ENCODE data around the gene FRK. TPM values are rescaled to one million over a fixed set of nuclear protein-coding genes. Genes with fewer than 3 reads are reported as not detected.

The FRK gene
- total RNA-seq, 1 donor from 2014 or later: 1.6 TPM

DNA sequence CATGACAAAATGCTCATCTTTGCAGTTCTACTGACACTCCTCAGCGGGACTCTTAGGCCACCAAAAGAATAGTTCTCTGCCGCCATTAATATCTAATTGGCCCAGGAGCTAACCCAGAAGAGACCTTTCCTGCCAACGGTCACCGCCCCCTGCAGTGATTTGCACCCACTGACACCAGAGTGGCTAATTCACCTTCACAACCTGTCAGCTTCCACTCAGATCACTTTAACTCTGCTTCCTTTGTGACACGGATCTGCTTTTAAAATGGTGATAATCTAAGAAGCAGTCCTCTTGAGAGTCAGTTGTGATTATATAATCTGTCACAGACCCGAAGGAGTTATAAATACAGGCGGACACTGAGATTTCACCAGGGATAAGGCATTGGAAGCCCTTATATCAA lies 172.8 kb downstream of the FRK start:
- Histone ChIP-seq H3K27ac (ENCODE audit: low read depth, low read length) (no peak overlapping the region), H3K9ac (ENCODE audit: low read depth in 1 of 3, low read length in 3 of 3) (no peak overlapping the region), H3K9me3 (ENCODE audit: control insufficient read depth in 3 of 3, low read length in 3 of 3) (no peaks in the 10 kb centered on the region), H3K27me3 (ENCODE audit: control insufficient read depth in 3 of 3, insufficient read depth in 3 of 3, low read length in 3 of 3) (no peaks in the 10 kb centered on the region), H3K4me1 (ENCODE audit: control insufficient read depth in 3 of 3, insufficient read depth in 3 of 3, low read length in 3 of 3) (no peaks in the 10 kb centered on the region), H3K36me3 (ENCODE audit: control insufficient read depth in 3 of 3, insufficient read depth in 3 of 3, low read length in 3 of 3) (no peaks in the 10 kb centered on the region), H3K4me3 (ENCODE audit: low read length in 3 of 3) (no peak overlapping the region)

DNA sequence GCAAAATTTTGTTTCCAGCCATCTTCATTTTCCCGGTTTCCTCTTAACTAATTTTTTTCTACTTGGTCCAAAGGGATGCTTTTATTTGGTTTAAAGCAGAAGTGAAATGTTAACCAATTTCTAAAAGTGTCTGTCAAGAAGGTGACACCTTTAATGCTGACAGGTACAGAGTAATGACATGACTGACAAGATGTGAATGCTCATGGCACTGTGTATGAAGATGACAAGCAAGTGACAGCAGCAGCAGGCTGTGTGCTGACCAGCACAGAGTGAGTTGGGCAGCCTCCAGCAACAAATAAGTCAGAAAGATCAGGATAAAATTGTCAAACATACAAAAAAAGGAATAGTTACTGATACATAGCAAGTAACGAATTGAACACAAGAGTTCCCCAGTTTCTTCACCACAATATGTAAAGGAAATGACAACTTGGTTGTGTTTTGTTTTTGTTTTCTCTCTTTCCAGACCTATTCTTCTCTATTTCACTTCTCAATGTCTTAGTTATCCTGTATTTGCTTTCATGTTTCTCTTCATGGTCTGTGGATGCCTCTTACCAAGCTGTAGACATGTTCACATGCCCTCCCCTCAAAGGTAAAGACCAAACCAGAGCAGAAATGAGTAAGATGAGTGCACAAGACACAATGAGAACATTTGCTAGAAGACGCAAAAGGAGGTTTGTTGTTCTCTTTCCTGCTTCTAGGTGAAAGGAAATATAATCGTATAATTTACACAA lies 174.9 kb downstream of the FRK start:
- H3K36me3 ChIP-seq (ENCODE audit: control insufficient read depth in 3 of 3, insufficient read depth in 3 of 3, low read length in 3 of 3): no peaks in the 10 kb centered on the region
- no peaks in the 10 kb centered on the region for H3K9me3 ChIP-seq (ENCODE audit: control insufficient read depth in 3 of 3, low read length in 3 of 3)

DNA sequence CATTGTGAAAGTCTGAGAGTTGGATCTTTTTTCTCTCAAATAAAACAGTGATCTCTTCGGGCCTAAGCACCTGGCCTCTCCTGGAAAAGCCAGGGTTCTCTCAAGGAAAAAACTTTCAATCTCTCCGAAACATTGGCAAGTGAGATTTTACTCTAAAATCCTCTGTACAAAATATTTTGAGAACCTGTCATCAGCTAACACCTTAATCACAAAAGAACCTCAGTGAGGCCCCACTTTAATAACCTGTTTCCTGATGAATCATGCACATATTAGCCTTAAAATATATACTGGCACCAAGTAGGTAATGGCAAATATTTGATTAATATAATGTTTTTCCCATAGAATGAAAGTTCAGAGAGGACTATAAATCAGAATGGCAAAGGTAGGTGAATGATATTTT lies 177.9 kb downstream of the FRK start:
- Histone ChIP-seq H3K4me1 (ENCODE audit: control insufficient read depth in 3 of 3, insufficient read depth in 3 of 3, low read length in 3 of 3) (no peaks in the 10 kb centered on the region), H3K27me3 (ENCODE audit: control insufficient read depth in 3 of 3, insufficient read depth in 3 of 3, low read length in 3 of 3) (peaks cover 0 to 5% (median 0%) of the 10 kb centered on the region in 3 donors), H3K9me3 (ENCODE audit: control insufficient read depth in 3 of 3, low read length in 3 of 3) (no peaks in the 10 kb centered on the region), H3K9ac (ENCODE audit: low read depth in 1 of 3, low read length in 3 of 3) (no peak overlapping the region), H3K4me3 (ENCODE audit: low read length in 3 of 3) (no peak overlapping the region), H3K36me3 (ENCODE audit: control insufficient read depth in 3 of 3, insufficient read depth in 3 of 3, low read length in 3 of 3) (no peaks in the 10 kb centered on the region), H3K27ac (ENCODE audit: low read depth, low read length) (no peak overlapping the region)

More for the DNA sequence above, 174.9 kb downstream of the FRK start:
- no peak overlapping the region for H3K9ac ChIP-seq (ENCODE audit: low read depth in 1 of 3, low read length in 3 of 3)
- H3K27me3 ChIP-seq (ENCODE audit: control insufficient read depth in 3 of 3, insufficient read depth in 3 of 3, low read length in 3 of 3): no peaks in the 10 kb centered on the region
- no peaks in the 10 kb centered on the region for H3K4me1 ChIP-seq (ENCODE audit: control insufficient read depth in 3 of 3, insufficient read depth in 3 of 3, low read length in 3 of 3)
- no peak overlapping the region for H3K4me3 ChIP-seq (ENCODE audit: low read length in 3 of 3)
- no peak overlapping the region for H3K27ac ChIP-seq (ENCODE audit: low read depth, low read length)

DNA sequence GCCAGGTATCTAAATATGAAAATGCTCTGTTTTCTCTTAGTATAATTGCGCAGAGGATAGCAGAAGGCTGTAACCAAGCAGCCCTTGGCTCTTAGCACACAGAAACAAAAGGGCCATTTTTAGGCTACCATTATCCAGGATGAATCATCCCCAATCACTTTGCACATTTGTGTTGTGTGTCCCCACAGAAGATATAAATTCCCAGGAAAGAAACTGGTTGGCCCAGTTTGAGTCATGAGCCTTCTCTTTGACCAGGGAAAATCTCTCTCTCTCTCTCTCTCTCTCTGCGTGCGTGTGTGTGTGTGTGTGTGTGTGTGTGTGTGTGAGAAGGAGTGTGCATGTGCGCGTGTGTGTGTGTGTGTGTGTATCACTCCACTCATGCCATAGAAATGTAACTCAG lies 178.5 kb downstream of the FRK start:
- Histone ChIP-seq H3K9me3 (ENCODE audit: control insufficient read depth in 3 of 3, low read length in 3 of 3) (no peaks in the 10 kb centered on the region), H3K9ac (ENCODE audit: low read depth in 1 of 3, low read length in 3 of 3) (no peak overlapping the region), H3K4me3 (ENCODE audit: low read length in 3 of 3) (no peak overlapping the region), H3K27me3 (ENCODE audit: control insufficient read depth in 3 of 3, insufficient read depth in 3 of 3, low read length in 3 of 3) (peaks cover 0 to 5% (median 0%) of the 10 kb centered on the region in 3 donors), H3K27ac (ENCODE audit: low read depth, low read length) (no peak overlapping the region), H3K4me1 (ENCODE audit: control insufficient read depth in 3 of 3, insufficient read depth in 3 of 3, low read length in 3 of 3) (no peaks in the 10 kb centered on the region), H3K36me3 (ENCODE audit: control insufficient read depth in 3 of 3, insufficient read depth in 3 of 3, low read length in 3 of 3) (no peaks in the 10 kb centered on the region)

Other genes with a start within 250 kb of the FRK start
- gene NT5DC1, start 40.0 kb upstream of the FRK start, total RNA-seq: 2.6 TPM
- gene COL10A1, start 65.2 kb upstream of the FRK start, total RNA-seq: 0.52 TPM
- gene TSPYL4, start 193.2 kb upstream of the FRK start, total RNA-seq: 8.4 TPM
- 79.9 TPM for gene TSPYL1, start 219.0 kb upstream of the FRK start, total RNA-seq